AML-193 (cell line): Measurements from ENCODE around the gene SUV39H1.
A peak's percentile ranks its signal among the peaks of the same experiment; 100 is the strongest.
"Not testable (repeated sequence)": the region's sequence is repeated elsewhere in the genome, so short reads cannot be mapped to it uniquely, and the experiment has no call there.

Experiments used
- DNase-seq, 2 experiments: peaks; one replicate each; lab custom pipeline; 2025; lab: John Stamatoyannopoulos, UW

SUV39H1 gene, protein sequence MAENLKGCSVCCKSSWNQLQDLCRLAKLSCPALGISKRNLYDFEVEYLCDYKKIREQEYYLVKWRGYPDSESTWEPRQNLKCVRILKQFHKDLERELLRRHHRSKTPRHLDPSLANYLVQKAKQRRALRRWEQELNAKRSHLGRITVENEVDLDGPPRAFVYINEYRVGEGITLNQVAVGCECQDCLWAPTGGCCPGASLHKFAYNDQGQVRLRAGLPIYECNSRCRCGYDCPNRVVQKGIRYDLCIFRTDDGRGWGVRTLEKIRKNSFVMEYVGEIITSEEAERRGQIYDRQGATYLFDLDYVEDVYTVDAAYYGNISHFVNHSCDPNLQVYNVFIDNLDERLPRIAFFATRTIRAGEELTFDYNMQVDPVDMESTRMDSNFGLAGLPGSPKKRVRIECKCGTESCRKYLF

DNA sequence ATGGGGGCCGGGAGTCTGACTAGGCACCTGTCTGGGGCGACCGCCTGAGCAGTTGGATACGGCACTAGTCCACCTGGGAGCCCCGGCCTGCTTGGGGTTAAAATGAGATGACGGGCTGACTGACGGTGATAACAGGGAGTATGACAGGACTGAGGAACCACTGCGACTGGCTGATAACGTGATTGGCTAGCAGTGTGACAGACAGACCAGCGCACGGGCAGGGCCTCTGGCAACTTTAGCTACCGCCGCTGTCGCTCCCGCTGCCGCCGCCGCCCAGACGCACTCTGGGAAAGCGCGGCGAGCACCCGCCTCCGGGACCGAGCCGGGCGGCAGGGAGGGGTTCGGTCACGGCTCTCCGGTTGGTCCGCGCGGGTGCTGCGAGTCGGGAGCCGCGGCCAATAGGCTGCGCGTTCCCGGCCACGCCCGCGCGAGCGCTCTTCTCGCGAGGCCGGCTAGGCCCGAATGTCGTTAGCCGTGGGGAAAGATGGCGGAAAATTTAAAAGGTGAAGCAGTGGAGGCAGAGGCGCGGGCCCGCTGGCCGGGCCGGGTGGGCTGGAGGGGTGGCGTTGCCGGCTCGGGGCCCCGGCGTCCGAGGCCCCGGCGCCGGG is at the start of gene SUV39H1:
Gene SUV39H1 (plus strand): TSS at position 434 of the 608 bp plus-strand sequence. CDS start 51 bp downstream, at position 485.
- peak; percentile 60 to 62 for DNase-seq

DNA sequence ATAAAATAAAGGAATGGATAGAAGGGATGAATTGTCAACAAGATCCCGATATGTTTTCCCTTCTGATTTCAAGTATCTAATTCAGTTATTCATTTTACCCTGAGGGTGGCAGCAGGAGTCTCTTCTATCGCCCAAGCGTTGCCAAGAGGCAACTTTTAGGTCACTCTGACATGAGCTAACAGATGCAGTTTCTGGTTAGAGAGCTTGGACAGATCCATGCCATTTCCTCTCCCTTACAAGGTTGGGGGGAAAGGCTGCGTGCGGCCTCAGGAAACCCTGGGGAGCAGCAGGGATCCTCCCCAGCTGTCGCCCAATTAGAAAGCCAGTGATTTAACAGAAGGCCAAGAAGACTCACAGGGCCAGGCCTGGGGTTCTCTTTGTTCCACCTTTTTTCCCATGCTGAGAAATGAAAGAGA is 48.2 kb upstream of the SUV39H1 start:
- DNase-seq, result peak; percentile 42 to 53

DNA sequence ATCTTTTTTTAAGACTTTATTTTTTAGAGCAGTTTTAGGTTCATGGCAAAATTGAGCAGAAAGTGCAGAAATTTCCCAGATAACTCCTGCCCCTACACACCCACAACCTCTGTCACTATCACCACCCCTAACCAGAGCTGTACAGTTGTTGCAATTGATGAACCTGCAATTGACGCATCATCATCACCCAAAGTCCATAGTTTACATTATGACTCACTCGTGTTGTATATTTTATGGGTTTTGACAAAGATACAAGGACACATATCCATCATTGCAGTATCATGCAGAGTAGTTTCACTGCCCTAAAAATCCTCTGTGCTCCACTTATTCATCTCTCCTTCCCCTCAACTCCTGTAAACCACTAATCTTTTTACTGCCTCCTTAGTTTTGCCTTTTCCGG is 47.4 kb upstream of the SUV39H1 start:
- no peak for DNase-seq

DNA sequence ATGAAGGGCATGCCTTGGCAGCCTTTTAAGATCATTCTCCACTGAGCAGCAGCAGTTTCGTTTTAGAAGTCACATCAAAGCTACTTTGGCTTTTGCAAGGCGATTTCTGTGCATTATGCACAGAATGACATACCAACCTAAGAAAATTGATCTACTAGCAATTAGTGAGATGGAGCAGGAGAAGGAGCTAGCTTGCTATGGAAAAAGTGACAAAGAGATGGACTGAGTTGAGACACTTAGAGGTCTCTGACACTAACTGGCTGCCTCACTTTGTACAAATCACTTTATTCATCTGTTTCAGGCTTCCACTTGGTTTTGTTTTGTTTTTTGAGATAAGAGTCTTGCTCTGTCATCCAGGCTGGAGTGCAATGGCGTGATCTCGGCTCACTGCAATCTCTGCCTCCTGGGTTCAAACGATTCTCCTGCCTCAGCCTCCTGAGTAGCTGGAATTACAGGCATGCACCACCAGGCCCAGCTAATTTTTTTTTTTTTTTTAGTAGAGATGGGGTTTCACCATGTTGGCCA is 44.4 kb upstream of the SUV39H1 start:
- not testable (repeated sequence) for DNase-seq

DNA sequence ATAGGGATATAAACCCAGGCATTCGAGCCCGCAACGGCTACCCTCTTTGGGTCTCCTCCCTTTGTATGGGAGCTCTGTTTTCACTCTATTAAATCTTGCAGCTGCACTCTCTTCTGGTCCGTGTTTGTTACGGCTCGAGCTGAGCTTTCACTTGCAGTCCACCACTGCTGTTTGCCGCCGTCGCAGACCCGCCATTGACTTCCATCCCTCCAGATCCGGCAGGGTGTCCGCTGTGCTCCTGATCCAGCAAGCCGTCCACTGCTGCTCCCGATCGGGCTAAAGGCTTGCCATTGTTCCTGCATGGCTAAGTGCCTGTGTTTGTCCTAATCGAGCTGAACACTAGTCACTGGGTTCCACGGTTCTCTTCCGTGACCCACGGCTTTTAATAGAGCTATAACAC is 41.8 kb upstream of the SUV39H1 start:
- DNase-seq, result not testable (repeated sequence)

DNA sequence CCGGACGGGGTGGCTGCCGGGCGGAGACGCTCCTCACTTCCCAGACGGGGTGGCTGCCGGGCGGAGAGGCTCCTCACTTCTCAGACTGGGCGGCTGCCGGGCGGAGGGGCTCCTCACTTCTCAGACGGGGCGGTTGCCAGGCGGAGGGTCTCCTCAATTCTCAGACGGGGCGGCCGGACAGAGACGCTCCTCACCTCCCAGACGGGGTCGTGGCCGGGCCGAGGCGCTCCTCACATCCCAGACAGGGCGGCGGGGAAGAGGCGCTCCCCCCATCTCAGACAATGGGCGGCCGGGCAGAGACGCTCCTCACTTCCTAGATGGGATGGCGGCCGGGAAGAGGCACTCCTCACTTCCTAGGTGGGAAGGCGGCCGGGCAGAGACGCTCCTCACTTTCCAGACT is 36.8 kb upstream of the SUV39H1 start:
- not testable (repeated sequence) for DNase-seq

DNA sequence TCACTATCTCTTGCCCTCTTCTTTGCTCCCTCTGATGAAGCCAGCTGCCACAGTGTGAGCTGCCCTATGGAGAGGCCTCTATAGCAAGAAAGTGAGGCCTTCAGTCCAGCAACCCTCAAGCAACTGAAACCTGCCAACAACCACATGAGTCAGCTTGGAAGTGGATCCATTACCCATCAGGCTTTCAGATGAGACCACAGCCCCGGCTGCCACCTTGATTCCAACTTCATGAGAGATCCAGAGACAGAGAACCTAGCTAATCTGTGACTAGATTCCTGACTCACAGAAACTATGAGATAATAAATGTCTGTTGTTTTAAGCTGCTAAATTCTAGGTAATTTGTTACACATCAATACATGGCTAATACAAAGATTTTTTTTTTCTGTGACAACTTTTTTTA is 33.3 kb upstream of the SUV39H1 start:
- no peak for DNase-seq

DNA sequence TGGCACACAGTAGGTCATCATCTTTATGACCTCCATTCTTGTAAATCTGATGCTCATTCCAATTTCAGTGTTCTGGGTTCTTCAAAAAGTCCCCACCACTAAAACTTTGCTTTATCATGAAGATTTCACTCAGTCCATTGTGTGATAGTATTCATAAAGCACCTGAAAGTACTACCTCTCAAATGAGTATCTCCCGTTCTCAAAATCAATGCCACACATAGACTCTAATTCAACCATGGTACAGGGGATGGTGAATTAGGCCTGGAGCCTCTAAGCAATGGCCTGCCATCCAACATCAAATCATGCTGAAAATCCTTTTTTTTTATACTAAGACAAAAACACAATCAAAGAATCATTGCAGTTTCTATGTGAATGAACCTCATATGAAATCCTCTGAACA is 32.4 kb upstream of the SUV39H1 start:
- DNase-seq, result no peak

DNA sequence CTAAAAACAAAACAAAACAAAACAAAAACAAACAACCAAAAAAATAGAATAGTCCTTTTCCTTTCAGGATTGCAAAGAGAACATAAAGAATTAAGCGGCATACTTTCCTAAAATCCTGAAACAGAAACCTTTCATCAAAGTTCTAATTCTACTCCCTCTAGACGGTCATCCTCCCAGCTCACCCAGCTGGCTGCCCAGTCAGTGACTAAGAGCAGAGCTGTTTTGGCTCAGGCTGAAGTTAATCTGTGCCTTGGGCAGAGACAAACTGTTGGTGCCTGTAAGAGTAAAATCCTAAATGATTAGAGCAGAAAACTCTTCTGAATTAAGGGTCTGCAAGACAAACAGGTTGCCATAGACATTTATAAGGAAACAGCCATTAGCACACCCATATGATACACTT is 30.5 kb upstream of the SUV39H1 start:
- no peak for DNase-seq

DNA sequence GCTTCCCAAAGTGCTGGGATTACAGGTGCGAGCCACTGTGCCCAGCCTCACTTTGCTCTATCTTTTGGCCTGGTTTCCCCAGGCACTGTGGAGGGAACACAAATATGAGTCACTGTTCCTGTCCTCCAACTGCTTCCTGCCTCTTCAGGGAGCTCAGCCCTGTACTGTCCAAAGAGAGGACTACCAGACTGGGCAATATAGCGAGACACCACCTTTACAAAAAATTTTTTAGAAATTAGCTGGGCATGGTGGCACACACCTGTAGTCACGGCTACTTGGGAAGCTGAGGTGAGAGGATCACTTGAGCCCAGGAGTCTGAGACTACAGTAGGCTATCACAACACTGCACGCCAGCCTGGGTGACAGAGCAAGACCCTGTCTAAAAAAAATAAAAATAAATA is 29.9 kb upstream of the SUV39H1 start:
- no peak for DNase-seq

DNA sequence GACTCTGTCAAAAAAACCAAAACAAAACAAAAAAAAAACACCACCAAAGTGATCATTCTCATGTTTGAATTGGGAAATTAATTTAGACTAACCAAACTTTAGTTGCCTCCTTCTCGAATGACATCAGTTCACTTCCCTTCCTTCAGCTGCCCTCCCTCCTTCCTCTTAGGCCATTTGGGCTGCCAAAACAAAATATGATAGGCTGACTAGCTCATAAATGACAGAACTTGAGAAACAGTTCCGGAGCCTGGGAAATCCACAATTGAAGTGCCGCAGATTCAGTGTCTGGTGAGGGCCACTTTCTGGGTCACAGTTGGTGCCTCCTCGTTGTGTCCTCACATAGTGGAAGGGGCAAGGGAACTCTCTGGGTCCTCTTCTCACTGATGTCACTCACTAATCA is 29.0 kb upstream of the SUV39H1 start:
- DNase-seq, result no peak

DNA sequence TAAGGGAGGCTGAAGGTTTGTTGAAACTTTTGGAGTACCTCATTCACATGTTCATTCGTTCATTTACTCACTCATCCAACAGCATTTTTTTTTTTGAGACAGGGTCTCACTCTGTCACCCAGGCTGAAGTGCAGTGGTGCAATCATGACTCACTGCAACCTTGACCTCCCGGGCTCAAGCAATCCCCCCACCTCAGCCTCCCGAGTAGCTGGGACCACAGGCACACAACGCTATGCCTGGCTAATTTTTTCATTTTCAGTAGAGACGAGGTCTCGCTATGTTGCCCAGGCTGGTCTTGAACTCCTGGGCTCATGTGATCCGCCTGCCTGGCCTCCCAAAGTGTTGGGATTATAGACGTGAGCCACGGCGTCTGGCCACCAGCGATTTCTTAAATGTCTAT is 28.3 kb upstream of the SUV39H1 start:
- not testable (repeated sequence) for DNase-seq

DNA sequence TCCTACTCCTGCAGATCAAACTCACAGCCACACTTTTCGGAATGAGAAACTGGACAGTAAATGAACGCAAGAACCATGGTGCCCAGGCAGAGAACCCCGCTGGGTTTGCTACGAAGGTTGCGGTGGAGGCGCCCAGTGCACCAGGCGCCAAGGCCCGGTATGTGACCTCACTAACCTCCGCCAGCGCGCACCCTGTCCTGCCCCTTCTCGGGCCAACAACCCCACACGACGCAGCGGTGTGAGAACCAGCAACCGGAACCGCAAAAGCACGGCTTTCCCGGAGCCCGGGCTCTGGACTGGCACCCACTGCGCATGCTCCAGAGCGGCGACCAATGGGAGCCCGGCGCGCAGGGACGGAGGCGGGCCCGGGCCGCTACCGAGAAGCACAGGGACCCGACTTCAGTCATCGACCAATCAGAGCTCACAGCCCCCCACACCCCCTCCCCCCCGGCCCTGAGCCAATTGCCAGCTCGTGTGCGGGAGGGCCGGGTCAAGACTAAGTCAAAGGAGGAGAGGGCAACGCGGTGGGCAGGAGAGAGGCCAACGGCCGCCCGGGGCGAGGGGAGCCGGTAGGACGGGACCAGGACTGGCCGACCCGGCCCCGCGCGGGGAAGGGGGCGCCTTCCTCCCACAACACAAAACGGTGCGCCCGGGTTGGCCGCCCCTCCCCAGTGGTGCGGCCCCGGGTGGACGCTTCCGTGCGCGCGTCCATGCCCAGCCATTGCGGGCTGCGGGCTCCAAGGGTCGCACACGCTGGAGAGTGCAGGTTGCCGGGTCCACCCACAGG is 20.2 kb upstream of the SUV39H1 start:
- DNase-seq, result peak; percentile 68 to 69

DNA sequence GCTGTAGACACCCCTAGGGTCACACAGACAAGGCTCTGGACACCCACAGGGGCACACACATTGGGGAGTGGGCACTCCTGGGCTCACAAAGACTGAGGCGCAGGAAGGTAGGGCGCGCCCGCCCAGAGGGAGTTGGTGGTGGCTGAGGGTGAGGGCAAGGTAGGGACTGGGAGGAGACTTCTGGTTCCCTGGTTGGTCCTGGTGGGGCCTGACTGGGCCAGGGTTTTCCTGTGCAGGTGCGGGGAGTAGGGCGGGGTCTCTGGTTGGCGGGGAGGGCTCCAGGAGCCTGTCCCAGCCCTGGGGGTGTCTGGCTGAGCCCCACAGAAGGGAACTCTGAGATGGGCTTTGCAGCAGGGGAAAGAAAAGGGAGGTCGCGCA is 19.7 kb upstream of the SUV39H1 start:
- DNase-seq, result no peak

DNA sequence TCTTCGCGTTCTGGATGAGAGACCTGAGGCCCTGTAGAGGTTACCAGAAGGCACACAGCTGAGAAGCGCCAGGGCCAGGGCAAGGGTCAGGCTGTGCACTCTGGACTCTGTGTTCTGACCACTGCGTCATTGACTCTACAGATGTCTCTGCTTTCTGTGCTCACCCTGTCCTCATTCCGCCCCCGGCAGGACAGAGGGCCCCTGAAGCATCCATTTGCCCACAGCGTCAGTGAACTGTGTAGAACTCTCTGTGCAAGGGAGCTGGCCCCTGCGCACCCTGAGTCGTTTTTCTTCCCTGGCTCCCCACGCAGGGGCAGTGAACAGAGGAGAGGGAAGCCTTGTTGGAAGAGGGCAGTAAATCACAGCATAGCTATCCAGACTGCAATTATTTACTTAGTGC is 19.0 kb upstream of the SUV39H1 start:
- DNase-seq, result no peak

DNA sequence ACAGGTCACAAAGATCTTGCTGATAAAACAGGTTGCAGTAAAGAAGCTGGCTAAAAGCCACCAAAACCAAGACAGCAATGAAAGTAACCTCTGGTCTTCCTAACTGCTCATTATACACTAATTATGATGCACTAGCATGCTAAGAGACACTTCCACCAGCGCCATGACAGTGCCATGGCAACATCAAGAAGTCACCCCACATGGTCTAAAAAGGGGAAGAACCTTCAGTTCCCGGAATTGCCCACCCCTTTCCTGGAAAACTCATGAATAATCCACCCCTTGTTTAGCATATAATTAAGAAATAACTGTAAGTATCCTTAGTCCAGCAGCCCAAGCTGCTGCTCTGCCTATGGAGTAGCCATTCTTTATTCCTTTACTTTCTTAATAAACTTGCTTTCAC is 16.1 kb upstream of the SUV39H1 start:
- DNase-seq, result peak; percentile 21 to 44

DNA sequence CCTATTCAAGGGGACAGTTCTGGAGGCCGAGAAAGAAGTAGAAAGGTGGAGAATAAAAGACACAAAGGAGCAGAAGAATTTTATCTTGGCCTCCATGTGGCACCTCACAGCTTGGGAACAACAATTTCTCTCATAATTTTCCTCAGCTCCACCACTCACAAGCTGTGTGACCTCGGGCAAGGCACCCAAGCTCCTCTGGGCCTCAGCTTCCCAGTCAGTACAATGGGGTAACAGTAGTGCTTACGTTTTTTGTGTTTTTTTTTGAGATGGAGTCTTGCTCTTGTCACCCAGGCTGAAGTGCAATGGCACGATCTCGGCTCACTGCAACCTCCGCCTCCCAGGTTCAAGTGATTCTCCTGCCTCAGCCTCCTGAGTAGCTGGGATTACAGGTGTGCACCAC is 15.6 kb upstream of the SUV39H1 start:
- not testable (repeated sequence) for DNase-seq

DNA sequence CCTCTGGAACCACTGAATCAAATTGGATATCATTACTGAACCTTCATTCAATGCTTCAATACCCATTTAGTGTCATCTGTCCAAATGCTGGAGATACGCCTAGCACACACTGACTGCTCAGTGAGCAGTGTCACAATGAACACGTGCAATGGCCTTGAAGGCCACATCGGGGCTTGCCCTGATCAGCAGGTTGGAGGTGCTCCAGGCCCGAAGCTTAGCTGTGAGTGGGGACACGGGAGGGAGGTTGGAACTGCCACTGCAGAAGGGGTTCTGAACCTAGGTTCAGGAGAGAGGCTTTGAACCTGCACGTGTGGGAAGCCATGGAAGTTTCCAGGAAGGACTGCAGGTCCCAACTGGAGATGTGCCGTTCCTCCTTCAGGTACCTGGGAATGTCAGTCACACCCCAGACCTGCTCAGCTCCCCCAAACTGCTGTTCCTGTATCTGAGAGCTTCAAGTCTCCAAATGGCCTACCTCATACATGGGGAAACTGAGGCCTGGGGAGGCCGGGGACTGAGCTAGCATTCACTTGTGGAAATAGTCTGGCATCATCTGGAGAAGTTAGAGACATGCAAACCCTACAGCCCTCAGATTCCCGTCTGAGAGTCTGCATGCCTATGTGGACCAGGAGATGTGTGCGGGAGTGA is 14.9 kb upstream of the SUV39H1 start:
- DNase-seq, result no peak

DNA sequence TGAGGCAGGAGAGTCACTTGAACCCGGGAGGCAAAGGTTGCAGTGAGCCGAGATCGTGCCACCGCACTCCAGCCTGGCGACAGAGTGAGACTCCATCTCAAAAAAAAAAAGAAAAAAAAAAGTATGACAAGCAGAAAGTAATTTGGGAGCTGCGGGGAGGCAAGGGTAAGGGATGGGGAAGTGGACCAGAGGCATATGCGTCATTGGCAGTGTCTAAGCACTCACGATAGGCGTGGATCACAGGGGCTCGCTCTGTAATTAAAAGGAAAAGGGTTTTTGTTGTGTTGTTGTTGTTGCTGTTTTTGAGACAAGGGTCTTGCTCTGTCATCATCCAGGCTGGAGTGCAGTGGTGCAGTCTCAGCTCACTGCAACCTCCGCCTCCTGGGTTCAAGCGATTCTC is 13.7 kb upstream of the SUV39H1 start:
- DNase-seq, result peak in 1 of 2 experiments; percentile 1

DNA sequence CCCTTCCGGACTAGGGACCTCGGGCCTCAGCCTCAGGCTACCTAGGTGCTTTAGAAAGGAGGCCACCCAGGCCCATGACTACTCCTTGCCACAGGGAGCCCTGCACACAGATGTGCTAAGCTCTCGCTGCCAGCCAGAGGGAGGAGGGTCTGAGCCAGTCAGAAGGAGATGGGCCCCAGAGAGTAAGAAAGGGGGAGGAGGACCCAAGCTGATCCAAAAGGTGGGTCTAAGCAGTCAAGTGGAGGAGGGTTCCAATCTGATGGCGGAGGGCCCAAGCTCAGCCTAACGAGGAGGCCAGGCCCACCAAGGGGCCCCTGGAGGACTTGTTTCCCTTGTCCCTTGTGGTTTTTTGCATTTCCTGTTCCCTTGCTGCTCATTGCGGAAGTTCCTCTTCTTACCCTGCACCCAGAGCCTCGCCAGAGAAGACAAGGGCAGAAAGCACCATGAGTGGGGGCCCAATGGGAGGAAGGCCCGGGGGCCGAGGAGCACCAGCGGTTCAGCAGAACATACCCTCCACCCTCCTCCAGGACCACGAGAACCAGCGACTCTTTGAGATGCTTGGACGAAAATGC is 13.0 kb upstream of the SUV39H1 start, which contains the start of gene WAS:
Gene WAS (plus strand): TSS at position 389 of the 572 bp plus-strand sequence. CDS start 55 bp downstream, at position 444.
- peak; percentile 58 to 60 for DNase-seq

DNA sequence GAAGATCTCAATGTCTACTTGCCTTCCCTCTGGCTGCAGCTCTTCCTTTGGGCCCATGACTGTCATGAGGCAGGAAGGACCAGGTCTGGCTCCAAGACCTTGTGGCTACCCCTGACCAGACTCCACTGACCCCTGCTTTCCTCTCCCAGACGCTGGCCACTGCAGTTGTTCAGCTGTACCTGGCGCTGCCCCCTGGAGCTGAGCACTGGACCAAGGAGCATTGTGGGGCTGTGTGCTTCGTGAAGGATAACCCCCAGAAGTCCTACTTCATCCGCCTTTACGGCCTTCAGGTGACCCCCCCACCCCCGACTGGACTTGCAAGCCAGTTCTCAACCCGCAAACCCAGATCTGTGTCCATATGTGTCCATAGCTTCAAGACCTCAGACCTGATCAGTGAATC is 12.4 kb upstream of the SUV39H1 start:
- DNase-seq, result no peak

DNA sequence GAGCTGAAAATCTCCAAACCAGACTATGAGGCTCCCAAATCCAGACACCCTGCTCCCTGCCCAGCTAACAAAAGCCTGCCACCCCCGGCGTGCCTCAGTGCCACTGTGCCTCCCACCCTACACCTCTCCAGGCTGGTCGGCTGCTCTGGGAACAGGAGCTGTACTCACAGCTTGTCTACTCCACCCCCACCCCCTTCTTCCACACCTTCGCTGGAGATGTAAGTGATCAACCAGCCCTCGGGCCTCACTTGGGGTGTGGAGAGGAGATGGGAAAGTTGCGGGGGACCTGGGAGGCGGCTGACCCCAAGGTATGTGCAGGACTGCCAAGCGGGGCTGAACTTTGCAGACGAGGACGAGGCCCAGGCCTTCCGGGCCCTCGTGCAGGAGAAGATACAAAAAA is 11.1 kb upstream of the SUV39H1 start:
- no peak for DNase-seq
